HepG2 (cell line): ENCODE results near the gene CEBPE. TPM values are rescaled to one million over a fixed set of nuclear protein-coding genes. Genes with fewer than 3 reads are reported as not detected.

Source experiments
- CREB1 ChIP-seq, 2 experiments: fragments of 450-650 bp in 1 of 2; IDR thresholded peaks; 2 replicates each; pipeline ENCODE4 v1.6.1; 2016 to 2017; ENCODE audit warnings: control low read depth in 1 of 2, mild to moderate bottlenecking in 1 of 2, missing compliant biosample characterization in 1 of 2, missing genetic modification characterization in 1 of 2
- EEA1 ChIP-seq: sonication (generic); formaldehyde crosslinking; IDR thresholded peaks from 2 replicates; pipeline ENCODE4 v1.5.1; 2020; ENCODE audit warnings: mild to moderate bottlenecking, missing genetic modification reagents, borderline replicate concordance
- ELF1 ChIP-seq: sonication (generic); formaldehyde crosslinking; IDR thresholded peaks from 2 replicates; pipeline ENCODE4 v1.4.0; 2020; ENCODE audit warnings: missing genetic modification reagents
- FOXA3 ChIP-seq: IDR thresholded peaks from 2 replicates; pipeline ENCODE4 v1.6.1; 2016; ENCODE audit warnings: missing genetic modification reagents, missing compliant biosample characterization
- HCFC1 ChIP-seq: fragments of 150-350 bp; IDR thresholded peaks from 2 replicates; pipeline ENCODE4 v1.6.1; 2014; ENCODE audit warnings: low read depth, low read length
- HNRNPH1 ChIP-seq: fragments of 200-400 bp; formaldehyde crosslinking; optimal IDR thresholded peaks from 2 replicates; pipeline ENCODE3; 2017; ENCODE audit warnings: mild to moderate bottlenecking, low read depth, low read length
- HOXA7 ChIP-seq: sonication (generic); formaldehyde crosslinking; IDR thresholded peaks from 2 replicates; pipeline ENCODE4 v1.8.1; 2022; ENCODE audit warnings: mild to moderate bottlenecking, missing genetic modification reagents, moderate library complexity
- HOXD1 ChIP-seq: sonication (generic); formaldehyde crosslinking; IDR thresholded peaks from 2 replicates; pipeline ENCODE4 v1.5.0; 2020; ENCODE audit warnings: missing genetic modification reagents
- JUND ChIP-seq: sonication (generic); formaldehyde crosslinking; IDR thresholded peaks from 2 replicates; pipeline ENCODE4 v1.8.0; 2022; ENCODE audit warnings: mild to moderate bottlenecking, missing genetic modification reagents
- KDM5A ChIP-seq: fragments of 200-600 bp; sonication (generic); IDR thresholded peaks from 2 replicates; pipeline ENCODE4 v1.7.0; 2018; ENCODE audit warnings: antibody characterized with exemption, mild to moderate bottlenecking, low read length, borderline replicate concordance
- KLF9 ChIP-seq: IDR thresholded peaks from 2 replicates; pipeline ENCODE4 v1.6.1; 2016; ENCODE audit warnings: low read depth
- MAZ ChIP-seq, 2 experiments: sonication (generic) in 1 of 2; formaldehyde crosslinking in 1 of 2; IDR thresholded peaks; 2 replicates each; pipeline versions ENCODE4 v1.5.0 to v1.6.1; 2012 to 2020; ENCODE audit warnings: low read depth in 2 of 2, mild to moderate bottlenecking in 2 of 2, borderline replicate concordance in 1 of 2, improper control_type of control experiment in 1 of 2, low read length in 1 of 2, missing genetic modification reagents in 1 of 2, moderate library complexity in 1 of 2
- MXD3 ChIP-seq: IDR thresholded peaks from 2 replicates; pipeline ENCODE4 v1.6.1; 2016; ENCODE audit warnings: mild to moderate bottlenecking, missing biosample characterization, missing genetic modification reagents
- NR2F2 ChIP-seq: IDR thresholded peaks from 2 replicates; pipeline ENCODE4 v1.6.1; 2012; ENCODE audit warnings: low read depth, inconsistent platforms, borderline replicate concordance
- TBP ChIP-seq: sonication (generic); formaldehyde crosslinking; IDR thresholded peaks from 2 replicates; pipeline ENCODE4 v1.5.0; 2020; ENCODE audit warnings: missing genetic modification reagents
- THYN1 ChIP-seq: sonication (generic); formaldehyde crosslinking; IDR thresholded peaks from 2 replicates; pipeline ENCODE4 v1.8.1; 2023; ENCODE audit warnings: low read depth, mild to moderate bottlenecking, moderate library complexity, missing genetic modification reagents, borderline replicate concordance
- YY1 ChIP-seq: IDR thresholded peaks from 2 replicates; pipeline ENCODE4 v1.6.1; 2011; ENCODE audit warnings: low read length, low read depth, moderate library complexity, mild to moderate bottlenecking; ENCODE audit not compliant: insufficient read depth, insufficient replicate concordance
- ZHX1 ChIP-seq: sonication (generic); formaldehyde crosslinking; IDR thresholded peaks from 2 replicates; pipeline ENCODE4 v1.8.1; 2022; ENCODE audit warnings: low read depth, mild to moderate bottlenecking, missing genetic modification reagents
- ZKSCAN5 ChIP-seq: sonication (generic); formaldehyde crosslinking; IDR thresholded peaks from 2 replicates; pipeline ENCODE4 v1.5.1; 2020; ENCODE audit warnings: mild to moderate bottlenecking, missing genetic modification reagents
- ZNF12 ChIP-seq: sonication (generic); formaldehyde crosslinking; IDR thresholded peaks from 2 replicates; pipeline ENCODE4 v1.5.0; 2020; ENCODE audit warnings: missing genetic modification reagents
- ZNF432 ChIP-seq: sonication (generic); formaldehyde crosslinking; IDR thresholded peaks from 2 replicates; pipeline ENCODE4 v1.5.0; 2020; ENCODE audit warnings: missing genetic modification reagents, mild to moderate bottlenecking, borderline replicate concordance
- ZNF446 ChIP-seq: sonication (generic); formaldehyde crosslinking; IDR thresholded peaks from 2 replicates; pipeline ENCODE4 v1.5.0; 2020; ENCODE audit warnings: mild to moderate bottlenecking, missing genetic modification reagents
- ZNF777 ChIP-seq: sonication (generic); formaldehyde crosslinking; IDR thresholded peaks from 2 replicates; pipeline ENCODE4 v1.4.0; 2020; ENCODE audit warnings: missing genetic modification reagents
- polyA plus RNA-seq, 8 experiments: library from polyadenylated mRNA; depleted of rRNA in 3 of 8; stranded (reverse) in 7 of 8; unstranded in 1 of 8; fragments of >200 nt; fragmentation: Illumina TruSeq in 4 of 8; extraction: Trizol in 4 of 8; gene quantifications; 2 replicates each; pipeline versions ENCODE4 v1.2.1 to v1.2.3, GENCODE V29; 2011 to 2016; ENCODE audit warnings: low read depth in 4 of 8, missing spikeins in 1 of 8, mixed read lengths in 1 of 8; ENCODE audit not compliant: insufficient read depth in 1 of 8
- total RNA-seq, 5 experiments: library from RNA; depleted of rRNA; stranded (reverse); fragments of >200 nt; fragmentation: Illumina TruSeq; extraction: Trizol; gene quantifications; 2 replicates each; pipeline ENCODE4 v1.2.3, GENCODE V29; 2016; ENCODE audit warnings: low read depth in 1 of 5
- TF ChIP-seq, protein P1 (sequence below): sonication (generic); formaldehyde crosslinking; IDR thresholded peaks from 2 replicates; pipeline ENCODE4 v1.5.0; 2020; ENCODE audit warnings: mild to moderate bottlenecking, missing genetic modification reagents

The CEBPE gene
- total and polyA plus RNA-seq, 2 of the 13 experiments (the other 11 are each of a cell fraction or from before 2014, with no cell fraction given): 0.09 to 0.11 TPM

DNA sequence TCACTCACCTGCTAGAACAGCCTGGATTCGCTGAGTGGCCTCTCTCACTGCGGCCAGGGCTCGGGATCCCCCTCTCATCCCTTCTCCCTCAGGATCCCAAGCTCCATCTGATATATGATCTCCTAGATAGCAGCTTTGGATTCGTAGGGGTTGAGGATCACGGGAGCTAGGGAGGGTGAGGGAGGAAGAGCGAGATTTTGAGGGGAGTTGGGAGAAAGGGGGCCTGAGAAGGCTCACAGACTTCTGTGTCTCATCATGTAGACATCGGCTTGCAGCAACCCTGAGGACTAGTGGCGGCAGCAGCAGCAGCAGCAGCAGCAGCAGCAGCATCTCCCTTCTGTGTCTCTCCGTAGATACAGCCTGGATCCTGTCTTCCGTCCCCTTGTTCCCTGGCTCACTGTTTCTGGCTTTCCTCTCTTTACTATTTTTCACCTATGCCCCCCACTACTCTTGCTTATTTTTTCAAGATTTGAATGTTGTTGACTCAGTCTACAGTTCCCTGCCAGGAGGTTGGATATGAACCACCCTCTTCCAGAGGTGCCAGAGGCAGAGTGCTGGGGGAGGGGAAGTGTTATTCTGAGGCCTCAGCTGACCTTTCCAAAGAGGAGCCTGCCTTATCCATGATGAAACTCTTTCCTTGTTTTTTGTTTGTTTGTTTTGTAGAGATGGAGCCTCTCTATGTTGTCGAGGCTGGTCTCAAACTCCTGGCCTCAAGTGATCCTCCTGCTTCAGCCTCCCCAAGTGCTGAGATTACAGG, 14.3 kb downstream of the CEBPE start, which contains the start of gene CIROP (continued):
- TF ChIP-seq, protein P1, sequence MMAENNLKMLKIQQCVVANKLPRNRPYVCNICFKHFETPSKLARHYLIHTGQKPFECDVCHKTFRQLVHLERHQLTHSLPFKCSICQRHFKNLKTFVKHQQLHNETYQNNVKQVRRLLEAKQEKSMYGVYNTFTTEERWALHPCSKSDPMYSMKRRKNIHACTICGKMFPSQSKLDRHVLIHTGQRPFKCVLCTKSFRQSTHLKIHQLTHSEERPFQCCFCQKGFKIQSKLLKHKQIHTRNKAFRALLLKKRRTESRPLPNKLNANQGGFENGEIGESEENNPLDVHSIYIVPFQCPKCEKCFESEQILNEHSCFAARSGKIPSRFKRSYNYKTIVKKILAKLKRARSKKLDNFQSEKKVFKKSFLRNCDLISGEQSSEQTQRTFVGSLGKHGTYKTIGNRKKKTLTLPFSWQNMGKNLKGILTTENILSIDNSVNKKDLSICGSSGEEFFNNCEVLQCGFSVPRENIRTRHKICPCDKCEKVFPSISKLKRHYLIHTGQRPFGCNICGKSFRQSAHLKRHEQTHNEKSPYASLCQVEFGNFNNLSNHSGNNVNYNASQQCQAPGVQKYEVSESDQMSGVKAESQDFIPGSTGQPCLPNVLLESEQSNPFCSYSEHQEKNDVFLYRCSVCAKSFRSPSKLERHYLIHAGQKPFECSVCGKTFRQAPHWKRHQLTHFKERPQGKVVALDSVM (CRISPR knock-in tag): peak; percentile 98
- TF ChIP-seq KLF9 (CRISPR knock-in tag) (no peak), HCFC1 (no peak), ZNF446 (no peak), HNRNPH1 (no peak), HOXD1 (CRISPR knock-in tag) (no peak), ZNF432 (CRISPR knock-in tag) (no peak), ZHX1 (CRISPR knock-in tag) (no peak), NR2F2 (no peak), THYN1 (CRISPR knock-in tag) (no peak), TBP (CRISPR knock-in tag) (no peak), ZKSCAN5 (CRISPR knock-in tag) (no peak; the same call in 1 of the 2 replicates), FOXA3 (CRISPR knock-in tag) (no peak; the same call in none of the 2 replicates), EEA1 (no peak), ZNF777 (CRISPR knock-in tag) (no peak), MXD3 (CRISPR knock-in tag) (0 out of 2 replicates have a peak, but pooled peaks have one; percentile 39), CREB1 (IDR thresholded peaks at IDR 0.05) (no peak), CREB1 (CRISPR knock-in tag; IDR thresholded peaks at IDR 0.05) (no peak), ELF1 (CRISPR knock-in tag) (no peak), HOXA7 (no peak), YY1 (no peak), KDM5A (no peak), MAZ (IDR thresholded peaks at IDR 0.05; ENCODE audit: borderline replicate concordance, low read depth, low read length) (no peak), MAZ (CRISPR knock-in tag; IDR thresholded peaks at IDR 0.05; ENCODE audit: low read depth) (no peak; the same call in 1 of the 2 replicates), ZNF12 (CRISPR knock-in tag) (no peak), JUND (CRISPR knock-in tag) (0 out of 2 replicates have a peak, but pooled peaks have one; percentile 38)
